ENCODE results near the gene DOK6.

Gene DOK6

GRCh38 chr18:69697069-69697468 lies 296.4 kb downstream of the DOK6 start:
- DNase-seq, result no peak

GRCh38 chr18:69697689-69698088 lies 297.0 kb downstream of the DOK6 start:
- DNase-seq, result no peak

GRCh38 chr18:69701305-69701704 lies 300.6 kb downstream of the DOK6 start:
- DNase-seq, result no peak

GRCh38 chr18:69703461-69703860 lies 302.8 kb downstream of the DOK6 start:
- no peak for DNase-seq

GRCh38 chr18:69705987-69706386 lies 305.3 kb downstream of the DOK6 start:
- DNase-seq, result no peak

- no peak for DNase-seq
Observed at GRCh38 chr18:69708844-69709243, 308.2 kb downstream of the DOK6 start.

GRCh38 chr18:69715191-69715795 lies 314.6 kb downstream of the DOK6 start:
- no peak for DNase-seq

- DNase-seq, result no peak
Observed at GRCh38 chr18:69717586-69717985, 316.9 kb downstream of the DOK6 start.

- DNase-seq, result no peak
Observed at GRCh38 chr18:69718912-69719547, 318.3 kb downstream of the DOK6 start.

GRCh38 chr18:69720422-69720821 lies 319.7 kb downstream of the DOK6 start:
- DNase-seq, result no peak

GRCh38 chr18:69723434-69723833 lies 322.7 kb downstream of the DOK6 start:
- no peak for DNase-seq

GRCh38 chr18:69725009-69725408 lies 324.3 kb downstream of the DOK6 start:
- DNase-seq, result no peak

GRCh38 chr18:69725855-69726508 lies 325.3 kb downstream of the DOK6 start:
- no peak for DNase-seq

- no peak for DNase-seq
Observed at GRCh38 chr18:69727912-69728572, 327.4 kb downstream of the DOK6 start.

- no peak for DNase-seq
Observed at GRCh38 chr18:69730664-69731063, 330.0 kb downstream of the DOK6 start.

GRCh38 chr18:69734536-69734935 lies 333.8 kb downstream of the DOK6 start:
- DNase-seq, result no peak

GRCh38 chr18:69736730-69737129 lies 336.0 kb downstream of the DOK6 start:
- no peak for DNase-seq

GRCh38 chr18:69737851-69738250 lies 337.2 kb downstream of the DOK6 start:
- no peak for DNase-seq

- no peak for DNase-seq
Observed at GRCh38 chr18:69747388-69747787, 346.7 kb downstream of the DOK6 start.

- DNase-seq, result no peak
Observed at GRCh38 chr18:69752737-69753380, 352.2 kb downstream of the DOK6 start.

- DNase-seq, result no peak
Observed at GRCh38 chr18:69754108-69754507, 353.4 kb downstream of the DOK6 start.

- DNase-seq, result no peak
Observed at GRCh38 chr18:69755041-69755440, 354.4 kb downstream of the DOK6 start.

- no peak for DNase-seq
Observed at GRCh38 chr18:69755856-69756496, 355.3 kb downstream of the DOK6 start.
